Glutamatergic neuron (in vitro differentiated cells): ENCODE measurements around the gene MLF1. TPM values are rescaled to one million over a fixed set of nuclear protein-coding genes. Genes with fewer than 3 reads are reported as not detected.

Experiments
- total RNA-seq: library from RNA; stranded (reverse); fragmentation: NEBNext Ultra II Directional; extraction: Animal tissue kit (Norgen Biotek cat#: 25700); gene quantifications from one replicate; pipeline ENCODE4 v1.2.1, GENCODE V29; 2021; ENCODE audit not compliant: unreplicated experiment

MLF1 gene
- total RNA-seq, 1 donor from 2014 or later: 16.8 TPM

Other genes with a start within 250 kb of the MLF1 start
- 61.4 TPM for gene GFM1, start 73.3 kb downstream of the MLF1 start, total RNA-seq
- 1.2 TPM for gene LXN, start 101.5 kb downstream of the MLF1 start, total RNA-seq
- 1.7 TPM for gene RARRES1, start 161.3 kb downstream of the MLF1 start, total RNA-seq
- 26.6 TPM for gene MFSD1, start 230.9 kb downstream of the MLF1 start, total RNA-seq